ENCODE data around the gene RICTOR.

Gene RICTOR

DNA sequence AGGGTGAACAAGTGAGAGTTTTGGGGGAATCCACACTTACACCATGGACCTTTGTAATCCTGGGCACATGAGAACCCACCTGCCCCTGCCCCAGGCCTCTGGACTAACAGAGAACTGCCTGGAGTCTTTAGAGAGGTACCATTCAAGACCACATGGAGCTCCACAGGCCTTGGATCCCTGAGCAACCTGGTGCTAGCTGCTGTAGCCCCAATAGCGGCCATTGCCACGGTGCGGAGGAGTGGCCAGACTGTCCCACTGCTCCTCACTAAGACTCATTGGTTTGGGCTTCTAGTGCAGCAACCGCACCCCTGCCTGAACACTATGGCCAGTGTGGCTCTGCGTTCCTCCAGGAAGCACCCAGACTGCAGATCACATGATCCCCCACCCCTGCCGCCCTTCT lies 182.6 kb downstream of the RICTOR start:
- no peak overlapping the region for H3K4me3 ChIP-seq (replicated peaks; ENCODE audit: low read depth, low read length)
- no peak for DNase-seq (ENCODE audit: extremely low read depth, low read depth)
- TF ChIP-seq CTCF (IDR thresholded peaks at IDR 0.05; ENCODE audit: low read depth, low read length, missing control alignments) = no peak

DNA sequence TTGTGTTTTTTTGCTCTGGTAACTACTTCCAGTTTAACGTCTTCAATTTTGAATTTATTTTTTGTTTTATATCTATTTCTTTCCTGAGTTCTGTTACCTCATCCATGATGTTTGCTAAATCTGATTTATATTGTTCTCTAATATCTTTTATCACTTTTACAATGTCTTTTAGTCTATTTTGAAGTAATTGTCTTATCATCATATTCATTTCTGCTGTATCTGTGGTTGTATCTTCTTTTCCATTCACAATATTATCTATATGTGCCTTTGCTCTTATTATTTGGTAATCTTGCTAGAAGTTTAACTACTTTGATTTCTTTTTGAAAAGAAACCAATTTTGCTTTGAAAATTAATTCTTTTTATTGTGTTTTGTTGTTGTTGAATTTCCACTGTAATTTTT lies 184.8 kb downstream of the RICTOR start:
- TF ChIP-seq CTCF (IDR thresholded peaks at IDR 0.05; ENCODE audit: low read depth, low read length, missing control alignments) = no peak
- H3K4me3 ChIP-seq (replicated peaks; ENCODE audit: low read depth, low read length) = no peak overlapping the region
- no peak for DNase-seq (ENCODE audit: extremely low read depth, low read depth)

DNA sequence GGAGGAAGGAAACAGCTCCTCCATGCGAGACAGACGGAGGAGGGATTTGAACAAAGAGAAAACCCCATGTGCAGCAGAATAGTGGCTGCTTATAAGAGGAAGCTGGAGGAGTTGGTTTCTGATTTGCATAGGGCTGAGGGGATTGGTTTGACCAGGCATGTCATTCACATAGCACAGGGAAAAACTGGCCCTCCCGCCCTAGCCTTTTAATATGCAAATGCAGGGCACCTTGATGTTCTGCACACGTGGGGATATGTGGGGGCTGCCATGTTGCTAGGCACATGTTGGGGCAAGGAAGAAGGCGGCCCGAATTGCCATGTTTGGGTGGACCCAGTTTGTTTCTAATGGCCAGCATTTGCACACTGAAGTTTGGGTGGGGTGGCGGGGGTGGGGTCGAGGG lies 186.2 kb downstream of the RICTOR start:
- TF ChIP-seq CTCF (IDR thresholded peaks at IDR 0.05; ENCODE audit: low read depth, low read length, missing control alignments) = no peak
- H3K4me3 ChIP-seq (replicated peaks; ENCODE audit: low read depth, low read length) = no peak overlapping the region
- DNase-seq (ENCODE audit: extremely low read depth, low read depth) = no peak

All from HFF-Myc (cell line).